PC-9 (cell line): ENCODE results near the gene MRM1.

Experiments
- CTCF ChIP-seq: fragments of 200-600 bp; sonication (generic); conservative IDR thresholded peaks from 2 replicates; pipeline ENCODE4 v1.6.1; 2017; ENCODE audit warnings: mixed run types, antibody characterized with exemption, mild to moderate bottlenecking, moderate library complexity
- EZH2 ChIP-seq: fragments of 200-600 bp; sonication (generic); IDR thresholded peaks from 2 replicates; pipeline ENCODE4 v1.8.0; 2017; ENCODE audit warnings: antibody characterized with exemption, low read depth

- TF ChIP-seq CTCF (no peak; the same call in 1 of the 2 replicates), EZH2 (no peak)
These were observed 46.3 kb downstream of the MRM1 start for GRCh38 chr17:36647636-36648035.
